H1 (cell line): ENCODE results near the gene TMEM183A. TPM values are rescaled to one million over a fixed set of nuclear protein-coding genes. Genes with fewer than 3 reads are reported as not detected.

Source experiments
- ATF2 ChIP-seq: IDR thresholded peaks from 2 replicates; pipeline ENCODE4 v1.6.1; 2012; ENCODE audit warnings: low read length, inconsistent platforms
- CHD7 ChIP-seq: fragments of 300-600 bp; sonication (generic); IDR thresholded peaks from 2 replicates; pipeline ENCODE4 v1.7.1; 2012; ENCODE audit warnings: low read length, moderate library complexity, mild to moderate bottlenecking, inconsistent platforms; ENCODE audit not compliant: insufficient replicate concordance
- EZH2 ChIP-seq: fragments of 200-600 bp; sonication (generic); IDR thresholded peaks from 2 replicates; pipeline ENCODE4 v1.7.1; 2012; ENCODE audit warnings: low read depth, mild to moderate bottlenecking, moderate library complexity, low read length, inconsistent platforms; ENCODE audit not compliant: severe bottlenecking
- RAD21 ChIP-seq, 2 experiments: IDR thresholded peaks in 1 of 2; conservative IDR thresholded peaks in 1 of 2; 2 replicates each; pipeline ENCODE4 v1.6.1; 2011; ENCODE audit warnings: low read depth in 2 of 2, low read length in 2 of 2, improper control_type of control experiment in 1 of 2, inconsistent platforms in 1 of 2, mild to moderate bottlenecking in 1 of 2, moderate library complexity in 1 of 2
- polyA plus RNA-seq, 7 experiments: library from polyadenylated mRNA; depleted of rRNA in 3 of 7; stranded (reverse) in 5 of 7; unstranded in 2 of 7; fragments of >200 nt in 5 of 7; fragments of 200-250 nt in 2 of 7; gene quantifications; 1 replicate in 5 of 7; 2 replicates in 1 of 7; 4 replicates in 1 of 7; pipeline versions ENCODE4 v1.2.1 to v1.2.3, GENCODE V29; 2011 to 2013; ENCODE audit warnings: missing spikeins in 2 of 7, mixed read lengths in 2 of 7
- total RNA-seq: library from RNA; stranded (reverse); fragmentation: NEBNext Ultra II Directional; extraction: Animal tissue kit (Norgen Biotek cat#: 25700); gene quantifications from 2 replicates; pipeline ENCODE4 v1.2.1, GENCODE V29; 2021

TMEM183A gene
- total and polyA plus RNA-seq, 2 of the 8 experiments (the other 6 are each of a cell fraction or from before 2014, with no cell fraction given): 107 to 173 TPM

GRCh38 chr1:203069030-203069747 is 62.0 kb downstream of the TMEM183A start (continued):
- no peak for TF ChIP-seq EZH2
- TF ChIP-seq ATF2: no peak
- TF ChIP-seq CHD7: no peak
- TF ChIP-seq RAD21 (IDR thresholded peaks at IDR 0.05 in 1 of 2, conservative IDR thresholded peaks at IDR 0.05 in 1 of 2; ENCODE audit: low read depth in 2 of 2, low read length in 2 of 2): no peak
